DMS153 treated with DMSO at 0.1 percent for 48 hours (cell line): ENCODE results near the gene MYH9.
"Not testable (repeated sequence)": the region's sequence is repeated elsewhere in the genome, so short reads cannot be mapped to it uniquely, and the experiment has no call there.

Experiments
- DNase-seq: peaks from one replicate; lab custom pipeline; 2025; ENCODE audit not compliant: unreplicated experiment; lab: John Stamatoyannopoulos, UW

The MYH9 gene

GRCh38 chr22:36387959-36388726 is at the start of gene MYH9:
TSS of gene MYH9 (minus strand) at chr22:36387967. CDS start at chr22:36349236, 38,731 bp downstream.
- peak; percentile 94 for DNase-seq

- DNase-seq: peak; percentile 59
These were observed 48.0 kb upstream of the MYH9 start for GRCh38 chr22:36435516-36436415.

- peak; percentile 81 for DNase-seq
These were observed 45.8 kb upstream of the MYH9 start for GRCh38 chr22:36433318-36434231.

- no peak for DNase-seq
These were observed 45.0 kb upstream of the MYH9 start for GRCh38 chr22:36432592-36433317.

- DNase-seq: no peak
These were observed 44.2 kb upstream of the MYH9 start for GRCh38 chr22:36431977-36432376.

- no peak for DNase-seq
These were observed 43.1 kb upstream of the MYH9 start for GRCh38 chr22:36430863-36431262.

GRCh38 chr22:36427952-36428351 is 40.2 kb upstream of the MYH9 start:
- not testable (repeated sequence) for DNase-seq

- no peak for DNase-seq
These were observed 38.3 kb upstream of the MYH9 start for GRCh38 chr22:36425977-36426523.

GRCh38 chr22:36424901-36425579 is 37.3 kb upstream of the MYH9 start:
- DNase-seq: no peak

GRCh38 chr22:36424466-36424865 is 36.7 kb upstream of the MYH9 start:
- DNase-seq: not testable (repeated sequence)

GRCh38 chr22:36423461-36424404 is 36.0 kb upstream of the MYH9 start:
- no peak for DNase-seq

GRCh38 chr22:36422287-36423014 is 34.7 kb upstream of the MYH9 start:
- DNase-seq: no peak

GRCh38 chr22:36419912-36420882 is 32.4 kb upstream of the MYH9 start:
- DNase-seq: no peak

GRCh38 chr22:36419177-36419911 is 31.6 kb upstream of the MYH9 start:
- DNase-seq: no peak

GRCh38 chr22:36417281-36417686 is 29.5 kb upstream of the MYH9 start:
- DNase-seq: no peak
